Ectodermal cell (in vitro differentiated cells): Measurements from ENCODE around the gene FANCC.
A peak's percentile ranks its signal among the peaks of the same experiment; 100 is the strongest.

Experiments used
- H3K27ac ChIP-seq: 2 replicates; pipeline ENCODE4 v1.7.0; 2013; ENCODE audit warnings: mild to moderate bottlenecking, low read depth, low read length; ENCODE audit not compliant: insufficient read depth, poor library complexity, severe bottlenecking
- H3K27me3 ChIP-seq: 2 replicates; pipeline ENCODE4 v1.7.0; 2013; ENCODE audit warnings: mild to moderate bottlenecking, low read length; ENCODE audit not compliant: insufficient read depth, control insufficient read depth, poor library complexity, severe bottlenecking
- H3K36me3 ChIP-seq: one replicate; pipeline ENCODE4 v1.7.0; 2013; ENCODE audit warnings: low read length; ENCODE audit not compliant: control insufficient read depth, insufficient read depth
- H3K4me1 ChIP-seq: one replicate; pipeline ENCODE4 v1.7.0; 2013; ENCODE audit warnings: low read length; ENCODE audit not compliant: control insufficient read depth, insufficient read depth
- H3K4me3 ChIP-seq: 2 replicates; pipeline ENCODE4 v1.7.0; 2013; ENCODE audit warnings: low read depth, low read length, control low read depth; ENCODE audit not compliant: insufficient read depth
- H3K9me3 ChIP-seq: 2 replicates; pipeline ENCODE4 v1.7.0; 2013; ENCODE audit warnings: mild to moderate bottlenecking, low read length, moderate library complexity; ENCODE audit not compliant: control insufficient read depth
- WGBS, 2 experiments: methylation state at CpG; one replicate each; pipeline ENCODE4 v1.1.7; 2013; ENCODE audit warnings: missing lambda C conversion rate in 2 of 2; 5-methylcytosine and 5-hydroxymethylcytosine counted together

FANCC gene

GRCh38 chr9:95349091-95350038 lies 31.9 kb upstream of the FANCC start:
- peaks cover 37% of the 10 kb centered on the region for H3K27me3 ChIP-seq
- 3% methylated on average over 95 of the region's 95 CpGs for WGBS, 2 experiments
- H3K9me3 ChIP-seq, result no peaks in the 10 kb centered on the region
- no peaks in the 10 kb centered on the region for H3K36me3 ChIP-seq
- no peaks in the 10 kb centered on the region for H3K4me1 ChIP-seq
- no peak overlapping the region for H3K27ac ChIP-seq
- peak overlapping the region; percentile 38 for H3K4me3 ChIP-seq

GRCh38 chr9:95346021-95346420 lies 28.5 kb upstream of the FANCC start:
- Histone ChIP-seq H3K27ac (no peak overlapping the region), H3K4me1 (peaks cover 11% of the 10 kb centered on the region), H3K36me3 (no peaks in the 10 kb centered on the region), H3K9me3 (no peaks in the 10 kb centered on the region), H3K27me3 (peaks cover 34% of the 10 kb centered on the region), H3K4me3 (no peak overlapping the region)
- 89 to 94% methylated on average over 3 to 4 of the region's 4 CpGs for WGBS, 2 experiments

- H3K36me3 ChIP-seq, result no peaks in the 10 kb centered on the region
- H3K9me3 ChIP-seq, result no peaks in the 10 kb centered on the region
- H3K4me3 ChIP-seq, result no peak overlapping the region
- H3K27me3 ChIP-seq, result peaks cover 22% of the 10 kb centered on the region
- no peak overlapping the region for H3K27ac ChIP-seq
- H3K4me1 ChIP-seq, result peaks cover 11% of the 10 kb centered on the region
- 90 to 92% methylated on average over 3 of the region's 3 CpGs for WGBS, 2 experiments
These were observed 27.3 kb upstream of the FANCC start for GRCh38 chr9:95344735-95345325.

GRCh38 chr9:95343725-95344287 lies 26.3 kb upstream of the FANCC start:
- WGBS, 2 experiments, result 97 to 99% methylated on average over 6 of the region's 6 CpGs
- Histone ChIP-seq H3K27me3 (peaks cover 12% of the 10 kb centered on the region), H3K4me3 (no peak overlapping the region), H3K27ac (no peak overlapping the region), H3K9me3 (no peaks in the 10 kb centered on the region), H3K4me1 (peaks cover 11% of the 10 kb centered on the region), H3K36me3 (no peaks in the 10 kb centered on the region)

- Histone ChIP-seq H3K27me3 (no peaks in the 10 kb centered on the region), H3K36me3 (no peaks in the 10 kb centered on the region), H3K27ac (no peak overlapping the region), H3K4me1 (peaks cover 11% of the 10 kb centered on the region), H3K4me3 (no peak overlapping the region), H3K9me3 (no peaks in the 10 kb centered on the region)
- 76 to 81% methylated on average over 13 of the region's 13 CpGs for WGBS, 2 experiments
These were observed 25.1 kb upstream of the FANCC start for GRCh38 chr9:95342571-95342970.

GRCh38 chr9:95341293-95341962 lies 23.9 kb upstream of the FANCC start:
- Histone ChIP-seq H3K36me3 (no peaks in the 10 kb centered on the region), H3K9me3 (no peaks in the 10 kb centered on the region), H3K4me1 (peaks cover 11% of the 10 kb centered on the region), H3K27me3 (no peaks in the 10 kb centered on the region), H3K27ac (no peak overlapping the region), H3K4me3 (no peak overlapping the region)
- 88 to 91% methylated on average over 4 of the region's 5 CpGs for whole genome bisulfite sequencing, 2 experiments

GRCh38 chr9:95338243-95338642 lies 20.7 kb upstream of the FANCC start:
- Histone ChIP-seq H3K9me3 (no peaks in the 10 kb centered on the region), H3K27me3 (no peaks in the 10 kb centered on the region), H3K36me3 (no peaks in the 10 kb centered on the region), H3K4me1 (peaks cover 5% of the 10 kb centered on the region), H3K27ac (no peak overlapping the region), H3K4me3 (no peak overlapping the region)
- 94 to 95% methylated on average over 6 of the region's 6 CpGs for WGBS, 2 experiments

GRCh38 chr9:95336281-95336680 lies 18.8 kb upstream of the FANCC start:
- Histone ChIP-seq H3K4me1 (no peaks in the 10 kb centered on the region), H3K4me3 (no peak overlapping the region), H3K36me3 (no peaks in the 10 kb centered on the region), H3K27ac (no peak overlapping the region), H3K27me3 (no peaks in the 10 kb centered on the region), H3K9me3 (no peaks in the 10 kb centered on the region)
- 88 to 89% methylated on average over 3 of the region's 3 CpGs for WGBS, 2 experiments

GRCh38 chr9:95333426-95333825 lies 15.9 kb upstream of the FANCC start:
- Histone ChIP-seq H3K4me3 (no peak overlapping the region), H3K4me1 (no peaks in the 10 kb centered on the region), H3K9me3 (no peaks in the 10 kb centered on the region), H3K27ac (no peak overlapping the region), H3K36me3 (no peaks in the 10 kb centered on the region), H3K27me3 (no peaks in the 10 kb centered on the region)
- 83 to 89% methylated on average over 1 to 2 of the region's 2 CpGs for WGBS, 2 experiments

GRCh38 chr9:95332860-95333259 lies 15.4 kb upstream of the FANCC start:
- no peak overlapping the region for H3K4me3 ChIP-seq
- no peak overlapping the region for H3K27ac ChIP-seq
- no peaks in the 10 kb centered on the region for H3K36me3 ChIP-seq
- H3K4me1 ChIP-seq, result no peaks in the 10 kb centered on the region
- H3K9me3 ChIP-seq, result no peaks in the 10 kb centered on the region
- 92 to 100% methylated on average over 2 of the region's 2 CpGs for WGBS, 2 experiments
- H3K27me3 ChIP-seq, result no peaks in the 10 kb centered on the region
